GM10248 (cell line): ENCODE results near the gene S100PBP.

Experiments
- CTCF ChIA-PET: fragments of 300-600 bp; sonication (Branson Sonifier 250); formaldehyde crosslinking; extraction: SDS; loops from one replicate; lab custom pipeline; 2021; ENCODE audit warnings: antibody characterized with exemption; lab: Yijun Ruan, JAX
- POLR2A ChIA-PET: fragments of 350-650 bp; sonication (Branson Sonifier 250); formaldehyde crosslinking; extraction: SDS; loops from one replicate; lab custom pipeline; 2020; ENCODE audit warnings: antibody characterized with exemption; lab: Yijun Ruan, JAX
- DNase-seq: peaks from one replicate; pipeline ENCODE4 v3.0.0; 2012; ENCODE audit errors: extremely low spot score
- CTCF ChIP-seq: IDR thresholded peaks from 2 replicates; pipeline ENCODE4 v1.5.1; 2012; ENCODE audit warnings: mild to moderate bottlenecking, low read depth; ENCODE audit errors: extremely low read depth, missing control alignments, control extremely low read depth

Gene S100PBP

GRCh38 chr1:32906654-32907053 is 89.2 kb downstream of the S100PBP start:
- ChIA-PET POLR2A (no interaction called here), CTCF (interaction anchor here (1.2 kb wide), 1 partner anchor 14 kb away, joined by 4 read pairs; no protein-coding TSS in a partner anchor)
- no peak for DNase-seq
- no peak for TF ChIP-seq CTCF

GRCh38 chr1:32907435-32907834 is 90.0 kb downstream of the S100PBP start:
- ChIA-PET CTCF (no interaction called here), POLR2A (no interaction called here)
- TF ChIP-seq CTCF: no peak
- DNase-seq: no peak
